ENCODE data around the gene RNASEH2B.

The RNASEH2B gene

GRCh38 chr13:50919277-50919676 lies 9.7 kb downstream of the RNASEH2B start:
- Histone ChIP-seq H3K9me3 (ENCODE audit: severe bottlenecking) (no peaks in the 10 kb centered on the region), H3K36me3 (no peaks in the 10 kb centered on the region), H3K27ac (no peak overlapping the region), H3K4me3 (ENCODE audit: low read depth, low read length) (no peak overlapping the region), H3K27me3 (ENCODE audit: insufficient read depth, low read depth, severe bottlenecking) (no peaks in the 10 kb centered on the region)
- no peak for TF ChIP-seq CTCF (IDR thresholded peaks at IDR 0.05; ENCODE audit: low read depth, low read length)
- DNase-seq = no peak

GRCh38 chr13:50921706-50922105 lies 12.1 kb downstream of the RNASEH2B start:
- no peaks in the 10 kb centered on the region for H3K36me3 ChIP-seq

GRCh38 chr13:50923272-50923671 lies 13.7 kb downstream of the RNASEH2B start:
- TF ChIP-seq CTCF (IDR thresholded peaks at IDR 0.05; ENCODE audit: low read depth, low read length) = no peak
- Histone ChIP-seq H3K27ac (no peak overlapping the region), H3K27me3 (ENCODE audit: insufficient read depth, low read depth, severe bottlenecking) (no peaks in the 10 kb centered on the region), H3K9me3 (ENCODE audit: severe bottlenecking) (no peaks in the 10 kb centered on the region), H3K36me3 (no peaks in the 10 kb centered on the region), H3K4me3 (ENCODE audit: low read depth, low read length) (no peak overlapping the region)
- no peak for DNase-seq

More at GRCh38 chr13:50921706-50922105, 12.1 kb downstream of the RNASEH2B start:
- no peak for DNase-seq
- no peaks in the 10 kb centered on the region for H3K27me3 ChIP-seq (ENCODE audit: insufficient read depth, low read depth, severe bottlenecking)
- H3K27ac ChIP-seq = no peak overlapping the region
- no peak for TF ChIP-seq CTCF (IDR thresholded peaks at IDR 0.05; ENCODE audit: low read depth, low read length)
- H3K9me3 ChIP-seq (ENCODE audit: severe bottlenecking) = no peaks in the 10 kb centered on the region
- H3K4me3 ChIP-seq (ENCODE audit: low read depth, low read length) = no peak overlapping the region

- H3K4me3 ChIP-seq (ENCODE audit: low read depth, low read length) = no peak overlapping the region
- TF ChIP-seq CTCF (IDR thresholded peaks at IDR 0.05; ENCODE audit: low read depth, low read length) = no peak
- no peaks in the 10 kb centered on the region for H3K27me3 ChIP-seq (ENCODE audit: insufficient read depth, low read depth, severe bottlenecking)
- no peaks in the 10 kb centered on the region for H3K9me3 ChIP-seq (ENCODE audit: severe bottlenecking)
- H3K36me3 ChIP-seq = no peaks in the 10 kb centered on the region
- no peak for DNase-seq
- no peak overlapping the region for H3K27ac ChIP-seq
These were observed 14.4 kb downstream of the RNASEH2B start for GRCh38 chr13:50924025-50924424.

GRCh38 chr13:50927701-50928100 lies 18.1 kb downstream of the RNASEH2B start:
- Histone ChIP-seq H3K27me3 (ENCODE audit: insufficient read depth, low read depth, severe bottlenecking) (no peaks in the 10 kb centered on the region), H3K4me3 (ENCODE audit: low read depth, low read length) (no peak overlapping the region), H3K36me3 (no peaks in the 10 kb centered on the region), H3K9me3 (ENCODE audit: severe bottlenecking) (no peaks in the 10 kb centered on the region), H3K27ac (no peak overlapping the region)
- TF ChIP-seq CTCF (IDR thresholded peaks at IDR 0.05; ENCODE audit: low read depth, low read length) = no peak
- no peak for DNase-seq

GRCh38 chr13:50928102-50928501 lies 18.5 kb downstream of the RNASEH2B start:
- H3K27ac ChIP-seq = no peak overlapping the region
- no peaks in the 10 kb centered on the region for H3K36me3 ChIP-seq
- no peaks in the 10 kb centered on the region for H3K9me3 ChIP-seq (ENCODE audit: severe bottlenecking)
- no peaks in the 10 kb centered on the region for H3K27me3 ChIP-seq (ENCODE audit: insufficient read depth, low read depth, severe bottlenecking)
- no peak overlapping the region for H3K4me3 ChIP-seq (ENCODE audit: low read depth, low read length)
- DNase-seq = no peak
- TF ChIP-seq CTCF (IDR thresholded peaks at IDR 0.05; ENCODE audit: low read depth, low read length) = no peak

All from WERI-Rb-1 (cell line).